ENCODE measurements around the gene LAMB3. TPM values are rescaled to one million over a fixed set of nuclear protein-coding genes. Genes with fewer than 3 reads are reported as not detected.

Gene LAMB3
- total RNA-seq, 2 donors from 2014 or later, result 0.37 to 1.1 TPM

- H3K27me3 Mint-ChIP-seq, result peaks cover 35% of the 10 kb centered on the region
- H3K4me3 Mint-ChIP-seq, result no peak overlapping the region
- no peak overlapping the region for H3K27ac Mint-ChIP-seq
- H3K4me1 Mint-ChIP-seq, result peaks cover 4% of the 10 kb centered on the region
- no peaks in the 10 kb centered on the region for H3K36me3 Mint-ChIP-seq (ENCODE audit: low read depth)
- DNase-seq (peak in 1 of 3 donors; percentile 10), ATAC-seq (peak; percentile 85)
- no peaks in the 10 kb centered on the region for H3K9me3 ChIP-seq (ENCODE audit: control insufficient read depth, low read length, poor library complexity, severe bottlenecking)
Observed at GRCh38 chr1:209601809-209602657, 50.2 kb downstream of the LAMB3 start.

GRCh38 chr1:209600541-209600940, 51.7 kb downstream of the LAMB3 start:
- ATAC-seq (no peak), DNase-seq (no peak)
- no peak overlapping the region for H3K4me3 Mint-ChIP-seq
- no peaks in the 10 kb centered on the region for H3K9me3 ChIP-seq (ENCODE audit: control insufficient read depth, low read length, poor library complexity, severe bottlenecking)
- H3K4me1 Mint-ChIP-seq, result peaks cover 2% of the 10 kb centered on the region
- H3K27ac Mint-ChIP-seq, result no peak overlapping the region
- no peaks in the 10 kb centered on the region for H3K36me3 Mint-ChIP-seq (ENCODE audit: low read depth)
- H3K27me3 Mint-ChIP-seq, result peaks cover 49% of the 10 kb centered on the region

DNA sequence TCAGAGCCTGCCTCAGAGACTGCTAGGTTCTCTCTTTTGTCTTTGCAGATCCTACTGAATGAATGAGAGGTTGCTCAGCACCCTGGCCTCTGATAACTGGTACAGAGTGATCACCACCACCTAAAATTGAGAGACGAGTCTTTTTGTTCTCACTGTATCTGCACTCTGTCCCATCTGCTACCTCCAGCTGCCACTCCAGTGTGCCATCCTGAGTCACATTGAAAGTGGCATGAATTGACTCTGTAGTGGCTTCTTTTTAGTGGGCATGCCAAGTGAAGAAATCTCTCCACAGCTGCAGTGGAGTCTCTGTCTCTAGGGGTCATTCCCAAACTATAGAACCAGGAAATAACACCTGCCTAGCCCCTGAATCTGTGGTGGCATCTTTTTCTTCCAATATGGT, 54.0 kb downstream of the LAMB3 start:
- no peaks in the 10 kb centered on the region for H3K9me3 ChIP-seq (ENCODE audit: control insufficient read depth, low read length, poor library complexity, severe bottlenecking)
- no peak for DNase-seq
- H3K4me1 Mint-ChIP-seq, result peaks cover 8% of the 10 kb centered on the region
- H3K36me3 Mint-ChIP-seq (ENCODE audit: low read depth), result no peaks in the 10 kb centered on the region
- no peak overlapping the region for H3K27ac Mint-ChIP-seq
- no peak overlapping the region for H3K4me3 Mint-ChIP-seq
- peaks cover 57% of the 10 kb centered on the region for H3K27me3 Mint-ChIP-seq
- no peak for ATAC-seq

DNA sequence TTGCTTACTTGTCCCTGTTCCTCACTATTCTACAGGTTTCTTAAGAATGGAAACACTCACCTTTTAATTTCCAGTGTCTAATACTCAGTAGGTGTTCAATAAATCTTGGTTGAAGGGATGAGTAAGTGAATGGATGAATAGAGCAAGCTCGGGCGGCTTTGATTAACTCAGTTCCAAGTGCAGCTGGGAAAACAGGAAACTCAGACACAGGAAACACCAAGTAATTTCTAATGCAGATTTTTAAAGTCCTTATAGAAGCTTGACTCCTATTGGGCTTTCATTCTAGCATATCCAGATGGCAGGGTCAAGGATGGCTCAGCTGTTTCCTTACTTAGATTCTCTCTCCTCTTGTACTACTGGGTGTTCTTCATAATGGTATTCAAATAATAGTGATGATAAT, 54.7 kb downstream of the LAMB3 start:
- no peaks in the 10 kb centered on the region for H3K9me3 ChIP-seq (ENCODE audit: control insufficient read depth, low read length, poor library complexity, severe bottlenecking)
- Mint-ChIP-seq H3K36me3 (ENCODE audit: low read depth) (peaks cover 2% of the 10 kb centered on the region), H3K4me3 (no peak overlapping the region), H3K27me3 (peaks cover 57% of the 10 kb centered on the region), H3K4me1 (peaks cover 10% of the 10 kb centered on the region), H3K27ac (no peak overlapping the region)
- DNase-seq (no peak), ATAC-seq (no peak)

DNA sequence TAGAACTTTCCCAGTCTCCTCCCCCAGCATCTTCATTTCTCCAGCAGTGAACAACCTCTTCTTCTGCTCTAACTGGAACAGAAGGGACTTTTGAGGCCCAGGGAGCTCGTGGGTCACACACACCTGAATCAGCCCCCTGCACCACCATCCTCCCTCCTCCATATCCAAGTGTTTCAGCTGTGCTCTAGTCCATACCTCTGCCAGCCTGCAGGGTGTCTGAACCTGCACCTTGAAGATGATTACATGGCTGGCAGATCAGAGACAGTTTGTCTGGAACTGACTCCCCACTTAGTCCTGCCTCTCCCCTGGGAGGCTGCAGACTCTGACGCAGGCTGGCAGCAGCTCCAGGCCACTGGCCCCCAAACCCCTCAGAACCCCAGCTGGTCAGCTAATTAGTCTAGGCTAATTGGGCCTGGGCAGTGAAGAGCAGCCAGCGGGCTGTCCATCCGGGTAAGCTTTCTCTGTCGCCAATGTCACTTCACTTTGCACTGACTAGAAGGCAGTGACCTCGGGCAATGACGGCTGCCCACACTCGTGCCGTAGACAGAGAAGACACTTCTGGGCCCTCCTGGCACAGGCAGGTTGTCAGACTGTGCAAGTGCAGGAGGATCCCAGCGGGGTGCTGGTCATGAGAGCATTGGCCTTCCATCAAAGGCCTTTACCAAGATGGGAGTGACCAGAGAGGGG, 56.5 kb downstream of the LAMB3 start:
- H3K27me3 Mint-ChIP-seq, result peaks cover 54% of the 10 kb centered on the region
- H3K9me3 ChIP-seq (ENCODE audit: control insufficient read depth, low read length, poor library complexity, severe bottlenecking), result no peaks in the 10 kb centered on the region
- peaks cover 4% of the 10 kb centered on the region for H3K36me3 Mint-ChIP-seq (ENCODE audit: low read depth)
- H3K4me3 Mint-ChIP-seq, result no peak overlapping the region
- H3K27ac Mint-ChIP-seq, result no peak overlapping the region
- peaks cover 12% of the 10 kb centered on the region for H3K4me1 Mint-ChIP-seq
- DNase-seq (no peak), ATAC-seq (no peak)

- Mint-ChIP-seq H3K36me3 (ENCODE audit: low read depth) (peaks cover 4% of the 10 kb centered on the region), H3K4me3 (no peak overlapping the region), H3K4me1 (peaks cover 16% of the 10 kb centered on the region), H3K27ac (no peak overlapping the region), H3K27me3 (peaks cover 54% of the 10 kb centered on the region)
- ATAC-seq (no peak), DNase-seq (no peak)
- no peaks in the 10 kb centered on the region for H3K9me3 ChIP-seq (ENCODE audit: control insufficient read depth, low read length, poor library complexity, severe bottlenecking)
Observed at GRCh38 chr1:209595028-209595427, 57.2 kb downstream of the LAMB3 start.

DNA sequence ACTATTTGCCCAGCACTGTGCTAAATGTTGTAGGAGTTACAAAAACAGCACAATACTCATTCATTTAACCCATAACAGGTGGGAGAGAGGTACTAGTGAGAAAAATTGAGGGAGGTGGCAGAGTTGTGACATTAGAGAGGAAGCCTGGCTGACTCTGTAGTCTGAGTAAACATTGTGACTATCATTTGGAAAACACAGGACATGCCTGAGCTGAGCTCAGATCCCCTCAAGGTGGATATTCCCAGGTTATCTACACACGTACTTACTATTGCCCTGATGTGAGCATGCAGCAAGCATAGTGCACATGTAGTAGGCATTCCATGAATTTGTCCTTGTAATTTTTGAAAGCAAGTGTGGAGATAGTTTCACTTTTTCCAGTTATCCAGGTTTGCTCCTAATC, 57.8 kb downstream of the LAMB3 start:
- Mint-ChIP-seq H3K36me3 (ENCODE audit: low read depth) (peaks cover 4% of the 10 kb centered on the region), H3K27me3 (peaks cover 54% of the 10 kb centered on the region), H3K4me3 (no peak overlapping the region), H3K4me1 (peaks cover 18% of the 10 kb centered on the region), H3K27ac (no peak overlapping the region)
- DNase-seq (no peak), ATAC-seq (no peak)
- H3K9me3 ChIP-seq (ENCODE audit: control insufficient read depth, low read length, poor library complexity, severe bottlenecking), result no peaks in the 10 kb centered on the region

- Mint-ChIP-seq H3K4me3 (no peak overlapping the region), H3K27me3 (peaks cover 53% of the 10 kb centered on the region), H3K4me1 (peaks cover 16% of the 10 kb centered on the region), H3K27ac (no peak overlapping the region), H3K36me3 (ENCODE audit: low read depth) (peaks cover 4% of the 10 kb centered on the region)
- H3K9me3 ChIP-seq (ENCODE audit: control insufficient read depth, low read length, poor library complexity, severe bottlenecking), result no peaks in the 10 kb centered on the region
- DNase-seq, result no peak
- ATAC-seq, result no peak
Observed at GRCh38 chr1:209593747-209594146, 58.5 kb downstream of the LAMB3 start.

DNA sequence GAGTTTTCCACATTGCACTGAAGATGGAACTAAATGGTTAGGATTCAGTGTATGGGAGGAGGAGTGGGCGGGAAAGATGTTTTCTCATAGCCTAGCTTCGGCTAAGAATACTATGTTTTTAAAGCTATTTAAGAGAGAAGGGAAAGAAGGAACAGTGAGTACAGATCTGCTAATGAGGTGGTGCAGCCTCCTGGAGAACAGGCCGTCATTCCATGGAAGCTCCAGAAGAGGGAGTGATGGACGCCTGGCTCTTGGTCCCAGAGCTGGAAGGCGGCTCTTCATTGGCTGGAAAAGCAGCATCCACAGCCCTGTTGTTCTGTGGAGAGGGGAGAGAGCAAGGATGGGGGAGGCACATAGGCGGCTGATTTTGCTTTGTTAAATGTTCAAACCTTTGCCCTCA, 61.8 kb downstream of the LAMB3 start:
- Mint-ChIP-seq H3K4me1 (peaks cover 16% of the 10 kb centered on the region), H3K27ac (no peak overlapping the region), H3K4me3 (no peak overlapping the region), H3K36me3 (ENCODE audit: low read depth) (peaks cover 4% of the 10 kb centered on the region), H3K27me3 (peaks cover 29% of the 10 kb centered on the region)
- no peaks in the 10 kb centered on the region for H3K9me3 ChIP-seq (ENCODE audit: control insufficient read depth, low read length, poor library complexity, severe bottlenecking)
- ATAC-seq (no peak), DNase-seq (no peak)

DNA sequence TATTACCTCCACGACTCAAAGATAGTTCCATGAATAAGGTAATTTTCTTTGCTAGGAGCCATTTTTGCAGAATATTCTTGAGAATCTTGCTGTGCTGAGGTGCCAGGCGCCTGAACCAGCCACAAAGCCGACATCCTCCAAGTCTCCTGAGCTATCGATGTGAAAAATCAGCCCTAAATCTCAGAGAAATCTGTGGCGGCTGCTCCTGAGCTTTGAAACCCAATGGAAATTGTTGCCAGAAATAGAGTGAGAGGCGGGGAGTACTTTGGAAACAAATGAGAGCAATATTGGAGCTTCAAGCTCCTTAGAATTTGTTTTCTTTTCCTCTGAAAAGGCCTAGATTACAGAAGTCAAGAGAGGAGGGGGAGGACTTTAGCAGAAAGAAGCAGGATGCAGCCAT, 62.4 kb downstream of the LAMB3 start:
- no peaks in the 10 kb centered on the region for H3K9me3 ChIP-seq (ENCODE audit: control insufficient read depth, low read length, poor library complexity, severe bottlenecking)
- H3K27ac Mint-ChIP-seq, result no peak overlapping the region
- H3K36me3 Mint-ChIP-seq (ENCODE audit: low read depth), result peaks cover 4% of the 10 kb centered on the region
- no peak for ATAC-seq
- peaks cover 16% of the 10 kb centered on the region for H3K4me1 Mint-ChIP-seq
- no peak for DNase-seq
- H3K27me3 Mint-ChIP-seq, result peaks cover 28% of the 10 kb centered on the region
- no peak overlapping the region for H3K4me3 Mint-ChIP-seq

DNA sequence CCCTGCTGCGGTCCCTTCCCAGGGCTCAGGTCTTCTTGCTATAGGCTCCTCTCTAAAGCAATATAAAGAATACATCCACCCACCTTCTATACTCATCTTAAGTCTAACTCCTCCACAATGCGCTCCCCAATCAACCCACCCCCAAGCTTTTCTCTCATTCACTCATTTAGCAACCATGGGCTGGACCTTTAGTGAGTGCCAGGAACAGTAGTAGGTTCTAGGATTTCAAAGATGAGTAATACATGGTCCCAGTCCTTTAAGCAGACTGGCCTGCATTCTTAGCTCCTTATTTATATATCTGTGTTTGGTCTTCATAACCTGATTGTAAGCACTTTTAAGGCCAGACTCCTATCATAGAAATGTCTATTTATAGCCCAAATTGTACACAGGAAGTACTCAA, 62.8 kb downstream of the LAMB3 start:
- H3K9me3 ChIP-seq (ENCODE audit: control insufficient read depth, low read length, poor library complexity, severe bottlenecking), result no peaks in the 10 kb centered on the region
- peaks cover 4% of the 10 kb centered on the region for H3K36me3 Mint-ChIP-seq (ENCODE audit: low read depth)
- peaks cover 16% of the 10 kb centered on the region for H3K4me1 Mint-ChIP-seq
- H3K27me3 Mint-ChIP-seq, result peaks cover 28% of the 10 kb centered on the region
- ATAC-seq (no peak), DNase-seq (no peak)
- H3K4me3 Mint-ChIP-seq, result no peak overlapping the region
- H3K27ac Mint-ChIP-seq, result no peak overlapping the region

GRCh38 chr1:209587789-209588188, 64.4 kb downstream of the LAMB3 start:
- H3K4me3 Mint-ChIP-seq, result no peak overlapping the region
- peaks cover 22% of the 10 kb centered on the region for H3K27me3 Mint-ChIP-seq
- ATAC-seq (no peak), DNase-seq (no peak)
- H3K36me3 Mint-ChIP-seq (ENCODE audit: low read depth), result peaks cover 4% of the 10 kb centered on the region
- H3K27ac Mint-ChIP-seq, result no peak overlapping the region
- peaks cover 10% of the 10 kb centered on the region for H3K4me1 Mint-ChIP-seq
- no peaks in the 10 kb centered on the region for H3K9me3 ChIP-seq (ENCODE audit: control insufficient read depth, low read length, poor library complexity, severe bottlenecking)

GRCh38 chr1:209586221-209586740, 65.9 kb downstream of the LAMB3 start:
- Mint-ChIP-seq H3K27ac (no peak overlapping the region), H3K4me1 (peaks cover 6% of the 10 kb centered on the region), H3K36me3 (ENCODE audit: low read depth) (no peaks in the 10 kb centered on the region), H3K27me3 (peaks cover 22% of the 10 kb centered on the region), H3K4me3 (no peak overlapping the region)
- H3K9me3 ChIP-seq (ENCODE audit: control insufficient read depth, low read length, poor library complexity, severe bottlenecking), result no peaks in the 10 kb centered on the region
- ATAC-seq, result no peak
- DNase-seq, result no peak
